H1 (cell line): ENCODE results near the gene TMPRSS13. TPM values are rescaled to one million over a fixed set of nuclear protein-coding genes. Genes with fewer than 3 reads are reported as not detected.

Source experiments
- CTCF ChIA-PET: fragments of 300-600 bp; sonication (Branson Sonifier 250); formaldehyde crosslinking; loops from one replicate; lab custom pipeline; 2021; ENCODE audit not compliant: partially characterized antibody; lab: Charles Lee
- POLR2A ChIA-PET: fragments of 300-600 bp; sonication (Branson Sonifier 250); formaldehyde crosslinking; loops from one replicate; lab custom pipeline; 2021; ENCODE audit warnings: inconsistent platforms; ENCODE audit not compliant: partially characterized antibody; lab: Charles Lee
- DNase-seq, 2 experiments: peaks; one replicate each; pipeline versions ENCODE4 v3.0.0 to v3.0.0-alpha.2; 2010 to 2022; ENCODE audit warnings: low spot score in 2 of 2, low read depth in 1 of 2, mixed read lengths in 1 of 2
- FAIRE-seq: peaks from 2 replicates; lab custom pipeline; 2011; peaks lifted over from hg19 to GRCh38; lab: Jason Lieb, UNC
- H2AFZ ChIP-seq: 2 replicates; pipeline ENCODE4 v1.8.1; 2012; ENCODE audit warnings: low read length, inconsistent platforms
- H2AK5ac ChIP-seq: 2 replicates; pipeline ENCODE4 v1.6.1; 2013; ENCODE audit warnings: low read depth, low read length
- H2BK120ac ChIP-seq: replicated peaks from 2 replicates; pipeline ENCODE3; 2013; ENCODE audit warnings: low read depth, low read length, inconsistent platforms
- H2BK12ac ChIP-seq: 2 replicates; pipeline ENCODE4 v1.6.1; 2013; ENCODE audit warnings: low read depth, low read length
- H2BK15ac ChIP-seq: 2 replicates; pipeline ENCODE4 v1.6.1; 2013; ENCODE audit warnings: low read length
- H2BK20ac ChIP-seq: 2 replicates; pipeline ENCODE4 v1.6.1; 2013; ENCODE audit warnings: low read length
- H2BK5ac ChIP-seq: 2 replicates; pipeline ENCODE4 v1.6.1; 2013; ENCODE audit warnings: low read depth, low read length
- H3K14ac ChIP-seq: 2 replicates; pipeline ENCODE4 v1.6.1; 2013; ENCODE audit warnings: inconsistent platforms; ENCODE audit not compliant: insufficient read length
- H3K18ac ChIP-seq: 2 replicates; pipeline ENCODE4 v1.6.1; 2013; ENCODE audit warnings: low read length; ENCODE audit errors: extremely low read depth
- H3K23ac ChIP-seq: 2 replicates; pipeline ENCODE4 v1.6.1; 2013; ENCODE audit warnings: inconsistent platforms; ENCODE audit not compliant: insufficient read length
- H3K23me2 ChIP-seq: 2 replicates; pipeline ENCODE4 v1.6.1; 2013; ENCODE audit warnings: low read depth, low read length
- H3K27ac ChIP-seq: 2 replicates; pipeline ENCODE4 v1.6.1; 2011; ENCODE audit warnings: low read depth, low read length, inconsistent platforms
- H3K27me3 ChIP-seq, 4 experiments: replicated peaks in 1 of 4; 1 replicate in 1 of 4; 2 replicates in 3 of 4; pipeline versions ENCODE4 v1.6.1 to v1.8.1; 2011 to 2013; ENCODE audit warnings: low read length in 3 of 4, mild to moderate bottlenecking in 3 of 4, inconsistent platforms in 2 of 4, mixed read lengths in 2 of 4, moderate library complexity in 1 of 4; ENCODE audit not compliant: control insufficient read depth in 3 of 4, insufficient read depth in 3 of 4; ENCODE audit errors: extremely low read depth in 1 of 4
- H3K36me3 ChIP-seq, 4 experiments: 2 replicates each; pipeline versions ENCODE4 v1.6.1 to v1.8.1; 2011 to 2013; ENCODE audit warnings: mild to moderate bottlenecking in 4 of 4, low read length in 3 of 4, moderate library complexity in 2 of 4, control low read depth in 1 of 4, inconsistent platforms in 1 of 4; ENCODE audit not compliant: insufficient read depth in 4 of 4, control insufficient read depth in 2 of 4
- H3K4ac ChIP-seq: replicated peaks from 2 replicates; pipeline ENCODE3; 2013; ENCODE audit warnings: low read length, low read depth, mixed read lengths, inconsistent platforms; ENCODE audit not compliant: insufficient read length
- H3K4me1 ChIP-seq, 4 experiments: replicated peaks in 1 of 4; 1 replicate in 1 of 4; 2 replicates in 3 of 4; pipeline versions ENCODE4 v1.6.1 to v1.8.1; 2011 to 2013; ENCODE audit warnings: low read length in 3 of 4, inconsistent platforms in 2 of 4, mixed read lengths in 1 of 4; ENCODE audit not compliant: insufficient read depth in 4 of 4, control insufficient read depth in 3 of 4
- H3K4me2 ChIP-seq, 2 experiments: 2 replicates each; pipeline versions ENCODE4 v1.6.1 to v1.8.1; 2011 to 2013; ENCODE audit warnings: low read depth in 2 of 2, low read length in 2 of 2, control low read depth in 1 of 2, inconsistent platforms in 1 of 2, mild to moderate bottlenecking in 1 of 2; ENCODE audit not compliant: insufficient read depth in 1 of 2
- H3K4me3 ChIP-seq, 4 experiments: fragments of 200-600, 300-600 bp in 1 of 4; sonication (generic), shearing (Covaris generic), sonication (Bioruptor Twin) in 1 of 4; 2 replicates each; pipeline versions ENCODE4 v1.5.1 to v1.8.1; 2011 to 2016; ENCODE audit warnings: low read length in 4 of 4, low read depth in 3 of 4, control low read depth in 2 of 4, inconsistent platforms in 2 of 4, mild to moderate bottlenecking in 2 of 4, mixed read lengths in 1 of 4, moderate library complexity in 1 of 4; ENCODE audit not compliant: insufficient read depth in 2 of 4; ENCODE audit errors: extremely low read depth in 1 of 4
- H3K56ac ChIP-seq: replicated peaks from 2 replicates; pipeline ENCODE3; 2013; ENCODE audit warnings: low read depth, mild to moderate bottlenecking, mixed read lengths, low read length, inconsistent platforms; ENCODE audit not compliant: insufficient read length
- H3K79me1 ChIP-seq: 2 replicates; pipeline ENCODE4 v1.6.1; 2013; ENCODE audit warnings: low read depth, low read length, control low read depth
- H3K79me2 ChIP-seq, 2 experiments: 2 replicates each; pipeline versions ENCODE4 v1.6.1 to v1.8.1; 2012 to 2013; ENCODE audit warnings: low read length in 2 of 2, mild to moderate bottlenecking in 2 of 2, inconsistent platforms in 1 of 2; ENCODE audit not compliant: insufficient read depth in 2 of 2, control insufficient read depth in 1 of 2
- H3K9ac ChIP-seq, 4 experiments: replicated peaks in 1 of 4; 1 replicate in 1 of 4; 2 replicates in 3 of 4; pipeline versions ENCODE4 v1.6.1 to v1.8.1; 2011 to 2013; ENCODE audit warnings: low read depth in 3 of 4, low read length in 3 of 4, control low read depth in 2 of 4, mild to moderate bottlenecking in 2 of 4, moderate library complexity in 2 of 4, inconsistent platforms in 1 of 4; ENCODE audit errors: extremely low read depth in 1 of 4
- H3K9me3 ChIP-seq, 2 experiments: 2 replicates each; pipeline versions ENCODE4 v1.6.1 to v1.8.1; 2012 to 2013; ENCODE audit warnings: mild to moderate bottlenecking in 2 of 2, moderate library complexity in 2 of 2, control low read depth in 1 of 2, inconsistent platforms in 1 of 2, low read depth in 1 of 2, low read length in 1 of 2, mixed read lengths in 1 of 2; ENCODE audit not compliant: insufficient read depth in 2 of 2
- H4K20me1 ChIP-seq, 2 experiments: replicated peaks in 1 of 2; 2 replicates each; pipeline versions ENCODE3 to v1.8.1; 2011 to 2013; ENCODE audit warnings: inconsistent platforms in 2 of 2, low read length in 2 of 2, mild to moderate bottlenecking in 1 of 2; ENCODE audit not compliant: insufficient read depth in 2 of 2, control insufficient read depth in 1 of 2
- H4K5ac ChIP-seq: 2 replicates; pipeline ENCODE4 v1.6.1; 2013; ENCODE audit warnings: low read length, low read depth, mixed read lengths, inconsistent platforms; ENCODE audit not compliant: insufficient read length
- H4K8ac ChIP-seq: 2 replicates; pipeline ENCODE4 v1.8.0; 2013; ENCODE audit warnings: mild to moderate bottlenecking, moderate library complexity, low read length, inconsistent platforms; ENCODE audit not compliant: insufficient read depth; ENCODE audit errors: extremely low read depth
- H4K91ac ChIP-seq: replicated peaks from 2 replicates; pipeline ENCODE3; 2013; ENCODE audit warnings: low read length, mixed read lengths, inconsistent platforms; ENCODE audit not compliant: insufficient read length
- BCL11A ChIP-seq, 2 experiments: IDR thresholded peaks; one replicate each; pipeline ENCODE4 v1.6.1; 2011; ENCODE audit warnings: low read depth in 2 of 2, low read length in 2 of 2, mild to moderate bottlenecking in 2 of 2
- HDAC2 ChIP-seq, 2 experiments: fragments of 300-600 bp in 1 of 2; sonication (generic) in 1 of 2; IDR thresholded peaks; 2 replicates each; pipeline ENCODE4 v1.6.1; 2011 to 2012; ENCODE audit warnings: low read depth in 2 of 2, low read length in 2 of 2, mild to moderate bottlenecking in 2 of 2, moderate library complexity in 2 of 2, borderline replicate concordance in 1 of 2, inconsistent platforms in 1 of 2
- HDAC6 ChIP-seq: IDR thresholded peaks from one replicate; pipeline ENCODE4 v1.7.1; 2012; ENCODE audit warnings: low read depth, mild to moderate bottlenecking, inconsistent platforms, low read length, moderate library complexity
- KDM4A ChIP-seq: IDR thresholded peaks from one replicate; pipeline ENCODE4 v1.7.1; 2012; ENCODE audit warnings: low read depth, mild to moderate bottlenecking, moderate library complexity, low read length, inconsistent platforms; ENCODE audit not compliant: severe bottlenecking
- POLR2A ChIP-seq, 2 experiments: IDR thresholded peaks; 1 replicate in 1 of 2; 2 replicates in 1 of 2; pipeline ENCODE4 v1.6.1; 2011; ENCODE audit warnings: low read depth in 2 of 2, low read length in 2 of 2, mild to moderate bottlenecking in 2 of 2; ENCODE audit errors: control extremely low read depth in 1 of 2
- SIRT6 ChIP-seq: IDR thresholded peaks from one replicate; pipeline ENCODE4 v1.7.1; 2012; ENCODE audit warnings: low read length, inconsistent platforms
- SP4 ChIP-seq: IDR thresholded peaks from 2 replicates; pipeline ENCODE4 v1.6.1; 2012; ENCODE audit warnings: low read length, inconsistent platforms
- SUZ12 ChIP-seq: fragments of 200-600 bp; sonication (generic); IDR thresholded peaks from 2 replicates; pipeline ENCODE4 v1.6.1; 2012; ENCODE audit warnings: mild to moderate bottlenecking, inconsistent platforms, low read length, moderate library complexity, mixed read lengths
- TAF1 ChIP-seq: IDR thresholded peaks from 2 replicates; pipeline ENCODE4 v1.6.1; 2011; ENCODE audit warnings: mild to moderate bottlenecking, low read depth, low read length
- TEAD4 ChIP-seq: IDR thresholded peaks from 2 replicates; pipeline ENCODE4 v1.6.1; 2012; ENCODE audit warnings: low read depth, low read length, inconsistent platforms, mixed read lengths
- YY1 ChIP-seq: IDR thresholded peaks from 2 replicates; pipeline ENCODE4 v1.6.1; 2011; ENCODE audit warnings: low read depth, mild to moderate bottlenecking, low read length
- ZNF274 ChIP-seq: IDR thresholded peaks from 2 replicates; pipeline ENCODE4 v1.7.0; 2012; ENCODE audit warnings: low read length, borderline replicate concordance; ENCODE audit errors: extremely low read depth
- WGBS, 2 experiments: shearing (Covaris generic) in 1 of 2; methylation state at CpG; one replicate each; pipeline versions ENCODE4 v1.1.6 to v1.1.7; 2013 to 2015; ENCODE audit warnings: low lambda C conversion rate in 2 of 2, mixed read lengths in 2 of 2, inconsistent platforms in 1 of 2, low coverage in 1 of 2, missing lambda C conversion rate in 1 of 2; ENCODE audit not compliant: insufficient replicate concordance in 2 of 2, insufficient coverage in 1 of 2, insufficient read length in 1 of 2; ENCODE audit errors: extremely low coverage in 1 of 2, missing lambda C conversion rate in 1 of 2; 5-methylcytosine and 5-hydroxymethylcytosine counted together
- polyA plus RNA-seq, 7 experiments: library from polyadenylated mRNA; depleted of rRNA in 3 of 7; stranded (reverse) in 5 of 7; unstranded in 2 of 7; fragments of >200 nt in 5 of 7; fragments of 200-250 nt in 2 of 7; gene quantifications; 1 replicate in 5 of 7; 2 replicates in 1 of 7; 4 replicates in 1 of 7; pipeline versions ENCODE4 v1.2.1 to v1.2.3, GENCODE V29; 2011 to 2013; ENCODE audit warnings: missing spikeins in 2 of 7, mixed read lengths in 2 of 7
- total RNA-seq: library from RNA; stranded (reverse); fragmentation: NEBNext Ultra II Directional; extraction: Animal tissue kit (Norgen Biotek cat#: 25700); gene quantifications from 2 replicates; pipeline ENCODE4 v1.2.1, GENCODE V29; 2021

Gene TMPRSS13
- total and polyA plus RNA-seq, 2 of the 8 experiments (the other 6 are each of a cell fraction or from before 2014, with no cell fraction given) = 0.61 to 0.79 TPM

- H3K18ac ChIP-seq = peak overlapping the region; percentile 28; the same call in 1 of the 2 replicates
- H2AK5ac ChIP-seq = no peak overlapping the region
- H3K4me2 ChIP-seq = no peak overlapping the region
- no peak for TF ChIP-seq POLR2A (IDR thresholded peaks at IDR 0.05; ENCODE audit: control extremely low read depth in 1 of 2, low read depth in 2 of 2, low read length in 2 of 2)
- TF ChIP-seq SIRT6 = no peak
- no peak for TF ChIP-seq SP4
- TF ChIP-seq HDAC2 (IDR thresholded peaks at IDR 0.05; ENCODE audit: borderline replicate concordance in 1 of 2, low read depth in 2 of 2, low read length in 2 of 2) = no peak
- no peak for TF ChIP-seq KDM4A
- TF ChIP-seq ZNF274 = no peak
- no peak for TF ChIP-seq SUZ12
- no peak for TF ChIP-seq YY1
- no peak for TF ChIP-seq HDAC6
- no peak for TF ChIP-seq TEAD4
- no peak for TF ChIP-seq BCL11A (IDR thresholded peaks at IDR 0.05; ENCODE audit: low read depth in 2 of 2, low read length in 2 of 2)
- no peak for TF ChIP-seq TAF1
- H3K9me3 ChIP-seq = no peaks in the 10 kb centered on the region
- no peak overlapping the region for H3K4me3 ChIP-seq
- H2BK15ac ChIP-seq = 0 out of 2 replicates have a peak overlapping the region, but pooled peaks have one; percentile 50
- DNase-seq (peak in 1 of 2 experiments; percentile 27), FAIRE-seq (no peak)
- no peaks in the 10 kb centered on the region for H3K36me3 ChIP-seq
- no peak overlapping the region for H3K14ac ChIP-seq
- H3K27ac ChIP-seq = no peak overlapping the region
- H3K79me1 ChIP-seq = no peaks in the 10 kb centered on the region
- ChIA-PET POLR2A (no interaction called here), CTCF (interaction anchor here (0.6 to 4.0 kb wide), 11 partner anchors 9 to 528 kb away, joined by 3 to 32 read pairs (median 5); partner anchors contain the start of genes FXYD2 and FXYD6)
- H3K23me2 ChIP-seq = no peaks in the 10 kb centered on the region
- no peak overlapping the region for H3K4ac ChIP-seq
- 83% methylated on average over 7 of the region's 7 CpGs; no CpG with 5 or more reads in 1 of the 2 experiments for WGBS, 2 experiments
- H4K20me1 ChIP-seq = no peaks in the 10 kb centered on the region
- no peak overlapping the region for H4K91ac ChIP-seq
- no peak overlapping the region for H2BK120ac ChIP-seq
- H3K9ac ChIP-seq = no peak overlapping the region
- peaks cover 0 to under 1% (median 0%) of the 10 kb centered on the region in 4 experiments; a peak in 2 of 7 replicates for H3K27me3 ChIP-seq
- 0 out of 2 replicates have a peak overlapping the region, but pooled peaks have one; percentile 21 for H2BK12ac ChIP-seq
- no peak overlapping the region for H4K5ac ChIP-seq
- no peak overlapping the region for H2AFZ ChIP-seq
- H3K79me2 ChIP-seq = no peaks in the 10 kb centered on the region
- H2BK20ac ChIP-seq = no peak overlapping the region
- H3K4me1 ChIP-seq = peaks cover 0 to 10% (median 2%) of the 10 kb centered on the region in 4 experiments; a peak in 3 of 7 replicates
- H3K56ac ChIP-seq = no peak overlapping the region
- H3K23ac ChIP-seq = no peak overlapping the region
- no peak overlapping the region for H4K8ac ChIP-seq
- H2BK5ac ChIP-seq = no peak overlapping the region
Observed at GRCh38 chr11:117884994-117885393, 44.2 kb downstream of the TMPRSS13 start.
